ENCODE measurements around the gene PCDHA9.
"Not testable (repeated sequence)": the region's sequence is repeated elsewhere in the genome, so short reads cannot be mapped to it uniquely, and the experiment has no call there.

PCDHA9 gene

GRCh38 chr5:140835622-140836510, 12.3 kb upstream of the PCDHA9 start:
- no peak for DNase-seq

- DNase-seq: no peak
Measured at GRCh38 chr5:140840978-140841962, 6.9 kb upstream of the PCDHA9 start, which contains the start of gene PCDHA8. TSS of gene PCDHA8 (plus strand) at chr5:140841187. CDS start at chr5:140841322, 135 bp downstream.

GRCh38 chr5:140842798-140843733, 5.1 kb upstream of the PCDHA9 start:
- no peak for DNase-seq

GRCh38 chr5:140849831-140850634, 1.9 kb downstream of the PCDHA9 start:
- not testable (repeated sequence) for DNase-seq

- DNase-seq: no peak
Measured at GRCh38 chr5:140855772-140856674, 7.8 kb downstream of the PCDHA9 start, which contains the start of gene PCDHA10. TSS of gene PCDHA10 (plus strand) at chr5:140855897. CDS start at chr5:140856049, 152 bp downstream.

GRCh38 chr5:140857177-140857986, 9.2 kb downstream of the PCDHA9 start:
- no peak for DNase-seq

GRCh38 chr5:140857987-140858240, 9.7 kb downstream of the PCDHA9 start:
- no peak for DNase-seq

GRCh38 chr5:140862441-140863295, 14.5 kb downstream of the PCDHA9 start:
- DNase-seq: no peak

GRCh38 chr5:140868721-140869554, 20.8 kb downstream of the PCDHA9 start, which contains the start of gene PCDHA11:
TSS of gene PCDHA11 (plus strand) at chr5:140868957. CDS start at chr5:140869104, 147 bp downstream.
- DNase-seq: no peak

GRCh38 chr5:140869555-140869886, 21.3 kb downstream of the PCDHA9 start:
- no peak for DNase-seq

- DNase-seq: no peak
Measured at GRCh38 chr5:140870221-140871201, 22.3 kb downstream of the PCDHA9 start.

GRCh38 chr5:140875085-140876065, 27.2 kb downstream of the PCDHA9 start, which contains the start of gene PCDHA12:
TSS of gene PCDHA12 (plus strand) at chr5:140875308. CDS start at chr5:140875473, 165 bp downstream.
- DNase-seq: no peak

- not testable (repeated sequence) for DNase-seq
Measured at GRCh38 chr5:140876541-140877261, 28.5 kb downstream of the PCDHA9 start.

GRCh38 chr5:140877262-140877581, 29.0 kb downstream of the PCDHA9 start:
- no peak for DNase-seq

Measured in bone marrow (tissue), 2 donors.